HCT116 (cell line): ENCODE measurements around the gene TET2. TPM values are rescaled to one million over a fixed set of nuclear protein-coding genes. Genes with fewer than 3 reads are reported as not detected.

Experiments
- ATAC-seq: fragments of 200-7000 bp; cut with Tn5 transposase; 2 replicates; pipeline ENCODE4 v1.9.1; 2020; ENCODE audit warnings: mild to moderate bottlenecking, moderate library complexity
- BruUV-seq: library from RNA; stranded (reverse); fragments of 400-500 nt; replicated peaks from 2 replicates; lab custom pipeline; 2021; lab: Mats Ljungman, UMichigan
- CTCF ChIA-PET: fragments of 300-600 bp; sonication (Branson Sonifier 250); formaldehyde crosslinking; loops from one replicate; lab custom pipeline; 2021; ENCODE audit warnings: antibody characterized with exemption; lab: Charles Lee
- POLR2A ChIA-PET: fragments of 300-600, 350-600 bp; sonication (Branson Sonifier 250); formaldehyde crosslinking; loops from one replicate; lab custom pipeline; 2021; ENCODE audit warnings: antibody characterized with exemption; lab: Charles Lee
- RAD21 ChIA-PET, 2 experiments: fragments of 300-600 bp; sonication (Branson Sonifier 250); formaldehyde crosslinking; loops; one replicate each; lab custom pipeline; 2023; ENCODE audit warnings: low total read pairs in 2 of 2; ENCODE audit not compliant: uncharacterized antibody in 2 of 2, unreplicated experiment in 2 of 2, low non-redundant PET in 1 of 2; lab: Charles Lee
- DNase-seq: peaks from one replicate; pipeline ENCODE4 v3.0.0-alpha.2; 2010; ENCODE audit warnings: low read depth, low spot score
- H2AFZ ChIP-seq: fragments of 200-600 bp; shearing (Covaris generic), sonication (generic); 2 replicates; pipeline ENCODE4 v1.6.1; 2017; ENCODE audit warnings: low read depth, mixed run types, mixed read lengths, antibody characterized with exemption, low read length; ENCODE audit not compliant: poor library complexity, severe bottlenecking
- H3K27ac ChIP-seq: 2 replicates; pipeline ENCODE4 v1.5.1; 2012; ENCODE audit warnings: low read depth, low read length
- H3K27me3 ChIP-seq: fragments of 200-600 bp; sonication (generic); 2 replicates; pipeline ENCODE4 v1.6.1; 2016; ENCODE audit warnings: mixed run types, low read length, mixed read lengths; ENCODE audit not compliant: insufficient read depth
- H3K36me3 ChIP-seq, 2 experiments: fragments of 200-500 bp in 1 of 2; fragments of 200-600 bp in 1 of 2; sonication (Bioruptor generic) in 1 of 2; sonication (generic) in 1 of 2; 2 replicates each; pipeline versions ENCODE4 v1.5.1 to v1.6.1; 2014 to 2016; ENCODE audit warnings: low read length in 2 of 2, inconsistent platforms in 1 of 2, mixed read lengths in 1 of 2, mixed run types in 1 of 2; ENCODE audit not compliant: insufficient read depth in 2 of 2, control insufficient read depth in 1 of 2
- H3K4me1 ChIP-seq, 2 experiments: fragments of 200-600 bp in 1 of 2; sonication (generic) in 1 of 2; 2 replicates each; pipeline versions ENCODE4 v1.5.1 to v1.6.1; 2012 to 2017; ENCODE audit warnings: low read length in 2 of 2, inconsistent platforms in 1 of 2, mild to moderate bottlenecking in 1 of 2, mixed read lengths in 1 of 2, mixed run types in 1 of 2, moderate library complexity in 1 of 2; ENCODE audit not compliant: insufficient read depth in 2 of 2, control insufficient read depth in 1 of 2
- H3K4me2 ChIP-seq: fragments of 200-600 bp; sonication (generic); 2 replicates; pipeline ENCODE4 v1.6.1; 2017; ENCODE audit warnings: mixed run types, low read length, mixed read lengths
- H3K4me3 ChIP-seq, 2 experiments: fragments of 200-600 bp in 1 of 2; sonication (generic) in 1 of 2; replicated peaks in 1 of 2; 2 replicates each; pipeline ENCODE4 v1.5.1; 2011 to 2016; ENCODE audit warnings: low read length in 2 of 2, control low read depth in 1 of 2, low read depth in 1 of 2, mild to moderate bottlenecking in 1 of 2, mixed read lengths in 1 of 2, mixed run types in 1 of 2
- H3K79me2 ChIP-seq: fragments of 200-600 bp; sonication (generic); 2 replicates; pipeline ENCODE4 v1.6.1; 2017; ENCODE audit warnings: mild to moderate bottlenecking, mixed run types, low read length, moderate library complexity, mixed read lengths; ENCODE audit not compliant: insufficient read depth
- H3K9ac ChIP-seq: fragments of 200-600 bp; sonication (generic); 2 replicates; pipeline ENCODE4 v1.6.1; 2016; ENCODE audit warnings: low read length, mixed read lengths
- H3K9me2 ChIP-seq: fragments of 200-600 bp; sonication (generic), shearing (Covaris generic); 2 replicates; pipeline ENCODE4 v1.6.1; 2017; ENCODE audit warnings: mixed run types, mild to moderate bottlenecking, moderate library complexity; ENCODE audit not compliant: insufficient read depth
- H3K9me3 ChIP-seq, 2 experiments: fragments of 200-500 bp in 1 of 2; fragments of 200-600 bp in 1 of 2; sonication (Bioruptor generic) in 1 of 2; sonication (generic) in 1 of 2; 2 replicates each; pipeline ENCODE4 v1.6.1; 2014 to 2017; ENCODE audit warnings: low read length in 2 of 2, mixed read lengths in 2 of 2, inconsistent platforms in 1 of 2, low read depth in 1 of 2, mild to moderate bottlenecking in 1 of 2, mixed run types in 1 of 2, moderate library complexity in 1 of 2; ENCODE audit not compliant: control insufficient read depth in 1 of 2, insufficient read depth in 1 of 2
- H4K20me1 ChIP-seq: fragments of 200-600 bp; sonication (generic), shearing (Covaris generic); 2 replicates; pipeline ENCODE4 v1.6.1; 2017; ENCODE audit warnings: mixed run types, mild to moderate bottlenecking, moderate library complexity; ENCODE audit not compliant: insufficient read depth
- CEBPB ChIP-seq: IDR thresholded peaks from 2 replicates; pipeline ENCODE4 v1.6.1; 2012; ENCODE audit warnings: low read depth
- CTCF ChIP-seq, 3 experiments: fragments of 200-600 bp in 1 of 3; sonication (generic) in 1 of 3; IDR thresholded peaks in 2 of 3; conservative IDR thresholded peaks in 1 of 3; 2 replicates each; pipeline ENCODE4 v1.5.1; 2012 to 2017; ENCODE audit warnings: low read depth in 2 of 3, low read length in 2 of 3, antibody characterized with exemption in 1 of 3, borderline replicate concordance in 1 of 3, control low read depth in 1 of 3, mild to moderate bottlenecking in 1 of 3, mixed read lengths in 1 of 3, mixed run types in 1 of 3, moderate library complexity in 1 of 3; ENCODE audit not compliant: insufficient read depth in 1 of 3
- EGR1 ChIP-seq: IDR thresholded peaks from 2 replicates; pipeline ENCODE4 v1.6.1; 2012; ENCODE audit warnings: low read depth
- ELF1 ChIP-seq: IDR thresholded peaks from 2 replicates; pipeline ENCODE4 v1.6.1; 2012; ENCODE audit warnings: low read depth, borderline replicate concordance
- EZH2 ChIP-seq: fragments of 200-600 bp; sonication (generic); IDR thresholded peaks from 2 replicates; pipeline ENCODE4 v1.6.1; 2017; ENCODE audit warnings: antibody characterized with exemption, mixed run types
- FOSL1 ChIP-seq: IDR thresholded peaks from 2 replicates; pipeline ENCODE4 v1.6.1; 2012; ENCODE audit warnings: low read depth
- JUND ChIP-seq: IDR thresholded peaks from 2 replicates; pipeline ENCODE4 v1.6.1; 2012
- MAX ChIP-seq: IDR thresholded peaks from 2 replicates; pipeline ENCODE4 v1.6.1; 2012
- POLR2A ChIP-seq: IDR thresholded peaks from 2 replicates; pipeline ENCODE4 v1.7.0; 2011; ENCODE audit warnings: borderline replicate concordance; ENCODE audit not compliant: insufficient read depth, insufficient read length; ENCODE audit errors: extremely low read depth
- POLR2AphosphoS5 ChIP-seq: IDR thresholded peaks from 2 replicates; pipeline ENCODE4 v1.6.1; 2011; ENCODE audit warnings: mild to moderate bottlenecking, low read depth, low read length, moderate library complexity
- RAD21 ChIP-seq: IDR thresholded peaks from 2 replicates; pipeline ENCODE4 v1.6.1; 2012; ENCODE audit warnings: low read depth, mild to moderate bottlenecking
- SIN3A ChIP-seq: IDR thresholded peaks from 2 replicates; pipeline ENCODE4 v1.6.1; 2012; ENCODE audit warnings: low read depth
- SP1 ChIP-seq: IDR thresholded peaks from 2 replicates; pipeline ENCODE4 v1.6.1; 2012; ENCODE audit warnings: low read depth
- TCF7L2 ChIP-seq: IDR thresholded peaks from 2 replicates; pipeline ENCODE4 v1.7.0; 2011; ENCODE audit warnings: borderline replicate concordance, inconsistent platforms; ENCODE audit not compliant: insufficient read depth, insufficient read length; ENCODE audit errors: extremely low read depth
- YY1 ChIP-seq: IDR thresholded peaks from 2 replicates; pipeline ENCODE4 v1.6.1; 2011; ENCODE audit warnings: low read length, low read depth, moderate library complexity, mild to moderate bottlenecking; ENCODE audit not compliant: insufficient replicate concordance; ENCODE audit errors: extremely low read depth
- ZFX ChIP-seq: fragments of 450-650 bp; IDR thresholded peaks from 2 replicates; pipeline ENCODE4 v1.6.1; 2017
- ZNF274 ChIP-seq: fragments of 200-500 bp; sonication (Bioruptor generic); IDR thresholded peaks from 2 replicates; pipeline ENCODE4 v1.6.1; 2014; ENCODE audit warnings: mild to moderate bottlenecking, low read depth, low read length, inconsistent platforms
- intact Hi-C: fragments of 100-400 bp; cut with micrococcal nuclease; formaldehyde crosslinking; loops from 2 replicates; pipeline ENCODE4 v1.10.0; 2022
- total RNA-seq: library from RNA; stranded (reverse); gene quantifications from one replicate; pipeline ENCODE4 v1.2.1, GENCODE V29; 2021; ENCODE audit not compliant: unreplicated experiment
- TF ChIP-seq, protein P1 (sequence below): IDR thresholded peaks from 2 replicates; pipeline ENCODE4 v1.6.1; 2012

TET2 gene
- total RNA-seq, 1 experiment from 2014 or later: 9.7 TPM

GRCh38 chr4:105198541-105198940 is 51.9 kb downstream of the TET2 start:
- H3K27ac ChIP-seq: no peak overlapping the region
- no peaks in the 10 kb centered on the region for H3K79me2 ChIP-seq
- no peak overlapping the region for H3K9ac ChIP-seq
- no peaks in the 10 kb centered on the region for H3K4me1 ChIP-seq
- H3K4me2 ChIP-seq: no peak overlapping the region
- no peaks in the 10 kb centered on the region for H3K9me2 ChIP-seq
- H4K20me1 ChIP-seq: no peaks in the 10 kb centered on the region
- ChIA-PET CTCF (no interaction called here), RAD21 (no interaction called here), POLR2A (no interaction called here)
- TF ChIP-seq RAD21 (no peak), CEBPB (no peak), ZNF274 (no peak), POLR2A (no peak), YY1 (no peak), FOSL1 (no peak), EZH2 (no peak)
- TF ChIP-seq, protein P1, sequence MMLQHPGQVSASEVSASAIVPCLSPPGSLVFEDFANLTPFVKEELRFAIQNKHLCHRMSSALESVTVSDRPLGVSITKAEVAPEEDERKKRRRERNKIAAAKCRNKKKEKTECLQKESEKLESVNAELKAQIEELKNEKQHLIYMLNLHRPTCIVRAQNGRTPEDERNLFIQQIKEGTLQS: no peak
- H3K4me3 ChIP-seq: no peak overlapping the region
- no TSS peak for BruUV-seq
- no peak overlapping the region for H2AFZ ChIP-seq
- ATAC-seq (no peak), DNase-seq (no peak)
- no peaks in the 10 kb centered on the region for H3K9me3 ChIP-seq
- no peaks in the 10 kb centered on the region for H3K27me3 ChIP-seq
- intact Hi-C loops: no loop called here
- no peaks in the 10 kb centered on the region for H3K36me3 ChIP-seq

GRCh38 chr4:105206214-105206613 is 59.5 kb downstream of the TET2 start:
- no peak overlapping the region for H3K4me3 ChIP-seq
- ATAC-seq (no peak), DNase-seq (no peak)
- no peaks in the 10 kb centered on the region for H3K36me3 ChIP-seq
- intact Hi-C loops: no loop called here
- H3K9me3 ChIP-seq: no peaks in the 10 kb centered on the region
- H3K4me2 ChIP-seq: no peak overlapping the region
- H3K9me2 ChIP-seq: no peaks in the 10 kb centered on the region
- no peaks in the 10 kb centered on the region for H3K79me2 ChIP-seq
- ChIA-PET POLR2A (no interaction called here), RAD21 (no interaction called here), CTCF (no interaction called here)
- H2AFZ ChIP-seq: no peak overlapping the region
- H3K27ac ChIP-seq: no peak overlapping the region
- BruUV-seq: no TSS peak
- H3K9ac ChIP-seq: no peak overlapping the region
- no peaks in the 10 kb centered on the region for H3K27me3 ChIP-seq
- H3K4me1 ChIP-seq: no peaks in the 10 kb centered on the region
- H4K20me1 ChIP-seq: no peaks in the 10 kb centered on the region
- TF ChIP-seq MAX (no peak), ELF1 (no peak), JUND (no peak), ZFX (no peak), CEBPB (no peak), POLR2AphosphoS5 (no peak), ZNF274 (no peak), SP1 (no peak), SIN3A (no peak), TCF7L2 (no peak), EZH2 (no peak), CTCF (IDR thresholded peaks at IDR 0.05 in 2 of 3, conservative IDR thresholded peaks at IDR 0.05 in 1 of 3; ENCODE audit: borderline replicate concordance in 1 of 3, insufficient read depth in 1 of 3, low read depth in 2 of 3, low read length in 2 of 3) (no peak), EGR1 (no peak)
- TF ChIP-seq, protein P1: no peak
